HG02798 (cell line): ENCODE data around the gene EVX2.

Experiments used
- ATAC-seq: cut with Tn5 transposase; IDR thresholded peaks from one replicate; pipeline ENCODE4 v1.9.1; 2021; ENCODE audit warnings: mild to moderate bottlenecking; ENCODE audit not compliant: unreplicated experiment, poor library complexity

Gene EVX2

GRCh38 chr2:176122683-176123410 is 39.1 kb upstream of the EVX2 start, which contains the start of gene HOXD9:
Gene HOXD9, plus strand, starts transcription at chr2:176122719. Its CDS starts 50 bp downstream, at chr2:176122769.
- ATAC-seq, result no peak

GRCh38 chr2:176122052-176122682 is 38.4 kb upstream of the EVX2 start:
- ATAC-seq, result no peak

DNA sequence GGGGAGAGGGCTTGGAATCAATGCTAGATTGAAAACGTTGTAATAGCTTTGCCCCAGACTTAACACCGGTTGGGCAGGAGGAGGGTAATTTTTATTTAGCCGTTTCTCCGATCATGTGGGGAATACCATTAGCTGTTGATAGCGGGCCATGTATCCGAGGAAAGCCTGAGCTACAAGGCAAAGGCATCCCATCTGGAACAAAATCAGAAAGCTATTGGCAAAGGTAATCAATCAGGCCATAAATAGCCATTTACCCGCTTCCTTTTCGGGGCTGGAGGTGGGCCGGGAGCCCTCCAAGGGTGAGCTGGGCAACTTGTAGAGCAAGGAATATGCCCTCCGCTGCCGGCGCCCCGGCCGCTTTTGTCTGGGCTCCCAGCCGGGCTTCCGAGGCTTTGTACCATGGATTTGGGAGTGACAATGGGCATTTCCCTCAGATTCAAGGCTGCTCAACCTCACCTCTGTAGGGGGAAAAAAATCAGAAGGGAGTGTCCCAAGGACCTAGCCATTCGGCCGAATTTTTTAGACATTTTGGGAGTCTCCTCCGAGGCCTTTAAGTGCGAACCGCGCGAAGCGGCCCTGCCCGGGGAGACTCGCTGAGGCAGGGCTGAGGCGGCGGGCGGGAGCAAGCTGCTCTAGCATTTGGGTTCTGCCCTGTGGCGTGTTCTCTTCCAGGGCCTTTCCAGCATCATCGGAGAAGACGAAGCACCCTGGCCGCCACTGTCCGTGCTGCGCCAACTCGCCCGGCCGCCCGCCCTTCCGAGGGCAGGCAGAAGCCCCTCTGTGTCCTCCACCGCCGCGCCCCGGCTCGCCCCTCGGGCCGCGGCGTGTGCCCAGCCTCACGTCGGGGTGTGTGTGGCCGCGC is 37.7 kb upstream of the EVX2 start:
- no peak for ATAC-seq

DNA sequence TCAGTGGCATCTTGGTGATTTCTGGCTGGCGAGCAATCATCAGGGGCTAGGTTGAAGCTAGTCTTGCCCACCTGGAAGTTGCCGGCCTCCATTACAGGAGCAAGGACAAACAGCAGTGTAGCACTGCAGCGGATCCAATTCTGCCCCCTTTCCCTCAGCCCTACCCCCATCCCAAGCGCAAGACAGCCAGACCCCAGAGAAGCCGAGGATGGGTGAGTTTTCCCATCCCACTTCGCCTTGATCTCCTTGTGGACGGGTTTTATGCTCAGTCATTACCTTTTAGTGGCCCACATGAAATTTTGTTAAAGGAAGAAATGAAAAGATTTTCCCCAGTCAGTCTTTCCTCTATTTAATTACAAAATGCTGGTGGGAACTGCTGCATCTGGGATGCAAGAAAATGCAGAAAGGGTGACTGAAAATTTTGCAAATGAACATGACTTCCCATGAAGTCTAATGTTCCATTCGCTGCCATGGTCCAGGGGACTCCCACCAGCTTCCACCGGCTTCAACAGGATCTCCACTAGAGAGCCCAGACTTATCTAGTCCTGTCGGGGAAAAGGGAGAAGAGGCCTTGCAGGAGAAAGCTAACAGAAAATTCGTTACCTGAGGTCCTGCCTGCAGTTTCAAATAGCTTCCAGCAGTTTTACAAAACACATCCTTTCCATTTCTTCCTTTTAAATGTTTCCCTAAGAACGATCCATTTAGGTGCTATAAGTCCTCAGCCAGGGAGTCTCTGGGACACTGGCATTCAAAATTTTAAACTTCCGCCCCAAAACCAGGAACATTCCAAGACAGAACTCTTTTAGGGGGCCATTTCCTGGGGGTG is 36.8 kb upstream of the EVX2 start:
- no peak for ATAC-seq

- peak; percentile 56 for ATAC-seq
These were observed 35.0 kb upstream of the EVX2 start for GRCh38 chr2:176118601-176119339.

GRCh38 chr2:176117823-176118371 is 34.1 kb upstream of the EVX2 start:
- ATAC-seq, result no peak

DNA sequence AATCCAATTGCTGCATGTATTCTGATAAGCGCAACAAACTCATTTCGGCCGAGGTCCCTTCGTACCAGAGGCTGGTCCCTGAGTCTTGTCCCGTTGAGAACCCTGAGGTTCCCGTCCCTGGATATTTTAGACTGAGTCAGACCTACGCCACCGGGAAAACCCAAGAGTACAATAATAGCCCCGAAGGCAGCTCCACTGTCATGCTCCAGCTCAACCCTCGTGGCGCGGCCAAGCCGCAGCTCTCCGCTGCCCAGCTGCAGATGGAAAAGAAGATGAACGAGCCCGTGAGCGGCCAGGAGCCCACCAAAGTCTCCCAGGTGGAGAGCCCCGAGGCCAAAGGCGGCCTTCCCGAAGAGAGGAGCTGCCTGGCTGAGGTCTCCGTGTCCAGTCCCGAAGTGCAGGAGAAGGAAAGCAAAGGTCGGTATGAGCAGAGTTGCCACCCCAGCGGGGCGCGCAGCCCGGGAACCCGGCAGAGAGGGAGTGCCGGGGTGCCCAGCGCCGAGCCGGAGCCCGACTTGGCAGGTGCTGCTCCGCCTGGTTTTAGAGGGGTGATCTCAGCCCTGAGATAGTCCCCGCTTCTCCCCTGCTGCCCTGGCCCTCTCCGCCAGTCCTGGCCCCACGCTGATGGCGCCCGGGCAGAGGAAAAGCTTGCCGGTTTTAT is 33.5 kb upstream of the EVX2 start:
- ATAC-seq, result no peak

GRCh38 chr2:176115883-176116813 is 32.4 kb upstream of the EVX2 start, which contains the start of gene HOXD10:
Gene HOXD10, plus strand, starts transcription at chr2:176116778. Its CDS starts 56 bp downstream, at chr2:176116834.
- ATAC-seq, result no peak

- no peak for ATAC-seq
These were observed 31.3 kb upstream of the EVX2 start for GRCh38 chr2:176114930-176115625.

GRCh38 chr2:176114120-176114929 is 30.6 kb upstream of the EVX2 start:
- ATAC-seq, result no peak

DNA sequence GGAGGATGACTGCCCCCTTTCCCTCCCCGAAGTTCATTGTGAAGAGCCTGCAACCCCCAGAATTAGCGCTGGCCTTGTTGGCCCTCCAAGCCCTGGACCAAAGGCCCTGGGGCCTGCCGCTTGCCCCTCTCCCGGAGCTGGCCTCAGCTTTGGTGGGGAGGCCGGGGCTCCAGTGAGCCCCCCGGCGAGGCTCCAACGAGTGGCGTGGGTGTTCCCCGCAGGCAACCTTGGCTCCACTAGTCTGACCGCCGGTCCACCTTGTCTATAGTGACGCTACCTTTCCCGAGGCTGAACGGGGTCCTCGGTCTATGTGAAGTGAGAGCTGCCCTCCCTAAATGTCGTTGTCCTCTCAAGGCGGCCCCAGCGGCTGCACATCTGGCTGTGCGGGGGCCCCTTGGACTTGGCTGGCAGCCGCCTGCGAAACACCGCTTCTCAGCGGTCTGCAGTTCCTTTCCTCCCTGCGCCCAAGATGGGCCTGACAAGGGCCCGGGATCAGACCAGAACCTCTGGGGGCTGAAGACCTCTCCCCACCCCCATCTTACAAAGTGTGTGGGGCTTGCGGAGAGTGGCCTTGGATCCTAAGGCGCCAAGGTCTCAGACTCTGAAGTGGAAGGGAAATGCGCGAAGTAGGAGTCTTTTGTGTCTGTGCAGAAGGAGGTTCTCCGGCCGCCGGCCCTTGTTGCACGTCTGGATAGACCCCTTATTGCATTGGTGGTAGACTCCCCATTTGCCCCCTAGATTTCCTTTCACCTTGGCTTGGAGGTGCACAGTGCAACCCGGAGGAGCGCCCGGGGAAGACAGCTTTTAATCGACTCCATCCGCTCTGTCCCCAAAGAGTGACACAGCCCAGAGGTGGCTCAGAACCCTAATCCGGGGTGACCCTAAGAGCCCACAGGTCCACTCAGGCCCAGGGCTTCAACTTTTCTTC is 28.9 kb upstream of the EVX2 start:
- no peak for ATAC-seq

GRCh38 chr2:176111846-176112374 is 28.1 kb upstream of the EVX2 start:
- ATAC-seq, result no peak

DNA sequence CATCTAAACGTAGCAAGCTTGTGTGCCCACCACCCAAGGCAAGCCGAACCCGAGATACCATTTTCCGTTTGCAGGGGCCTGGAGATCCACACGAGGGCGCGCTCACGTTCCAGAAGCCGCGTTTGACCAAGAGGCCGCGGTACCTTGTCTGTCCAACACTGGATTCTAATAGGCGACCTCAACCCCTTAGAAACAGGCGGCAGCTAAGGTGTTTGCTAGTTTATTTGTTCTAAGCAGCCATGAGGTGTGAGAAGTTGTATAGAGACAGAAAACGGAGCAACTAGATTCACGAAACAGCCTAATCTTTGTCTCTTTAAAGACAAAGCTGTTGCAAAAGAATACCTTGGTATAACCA is 27.5 kb upstream of the EVX2 start:
- no peak for ATAC-seq

DNA sequence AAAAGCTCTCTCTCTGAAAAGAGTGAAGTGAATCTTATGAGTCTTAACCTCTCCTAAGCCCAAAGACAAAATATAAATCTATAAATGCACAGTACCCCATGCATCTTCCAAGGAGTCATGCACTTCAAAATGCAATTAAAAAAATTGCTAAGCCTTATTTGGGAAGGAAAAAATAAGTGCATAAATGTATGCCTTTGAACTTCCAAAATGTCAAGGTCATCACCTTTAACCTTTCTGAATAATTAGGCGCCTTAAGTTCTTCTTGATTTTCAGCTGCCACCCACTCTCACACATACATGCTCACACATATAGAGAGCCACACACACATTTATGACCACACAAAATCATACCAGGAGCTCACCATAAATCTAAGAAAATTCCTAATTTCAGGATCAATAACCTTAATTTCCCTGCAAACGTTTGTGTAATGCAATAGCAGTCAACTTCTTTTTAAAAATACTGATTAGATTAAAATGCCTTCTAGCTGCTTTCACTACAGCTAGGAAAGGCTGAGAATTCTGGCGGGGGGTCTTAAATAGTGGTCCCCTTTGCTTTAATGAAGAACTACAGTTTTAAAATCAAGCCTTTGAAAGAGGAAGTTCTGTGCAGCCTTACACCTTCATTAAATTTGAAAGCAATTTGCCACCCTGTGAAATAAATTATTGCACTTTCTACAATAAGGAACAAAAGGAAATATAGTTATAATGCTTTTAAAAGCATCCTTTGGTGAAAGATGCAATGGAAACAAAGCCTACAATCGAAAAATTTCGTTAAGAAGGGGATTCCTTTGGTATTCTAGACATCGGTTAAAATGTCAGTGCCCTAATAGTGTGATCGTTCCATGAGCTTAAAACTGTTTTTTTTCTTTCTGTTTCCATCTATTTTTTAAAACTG is 26.9 kb upstream of the EVX2 start:
- no peak for ATAC-seq
